HG03521 (cell line): Measurements from ENCODE around the gene KRT72.
"Not testable (repeated sequence)": the region's sequence is repeated elsewhere in the genome, so short reads cannot be mapped to it uniquely, and the experiment has no call there.

Experiments
- ATAC-seq: cut with Tn5 transposase; IDR thresholded peaks from one replicate; pipeline ENCODE4 v1.9.1; 2021; ENCODE audit warnings: mild to moderate bottlenecking, moderate library complexity; ENCODE audit not compliant: unreplicated experiment

KRT72 gene

GRCh38 chr12:52608161-52608560, 6.9 kb upstream of the KRT72 start:
- no peak for ATAC-seq

- no peak for ATAC-seq
Observed at GRCh38 chr12:52607314-52607713, 6.1 kb upstream of the KRT72 start.

DNA sequence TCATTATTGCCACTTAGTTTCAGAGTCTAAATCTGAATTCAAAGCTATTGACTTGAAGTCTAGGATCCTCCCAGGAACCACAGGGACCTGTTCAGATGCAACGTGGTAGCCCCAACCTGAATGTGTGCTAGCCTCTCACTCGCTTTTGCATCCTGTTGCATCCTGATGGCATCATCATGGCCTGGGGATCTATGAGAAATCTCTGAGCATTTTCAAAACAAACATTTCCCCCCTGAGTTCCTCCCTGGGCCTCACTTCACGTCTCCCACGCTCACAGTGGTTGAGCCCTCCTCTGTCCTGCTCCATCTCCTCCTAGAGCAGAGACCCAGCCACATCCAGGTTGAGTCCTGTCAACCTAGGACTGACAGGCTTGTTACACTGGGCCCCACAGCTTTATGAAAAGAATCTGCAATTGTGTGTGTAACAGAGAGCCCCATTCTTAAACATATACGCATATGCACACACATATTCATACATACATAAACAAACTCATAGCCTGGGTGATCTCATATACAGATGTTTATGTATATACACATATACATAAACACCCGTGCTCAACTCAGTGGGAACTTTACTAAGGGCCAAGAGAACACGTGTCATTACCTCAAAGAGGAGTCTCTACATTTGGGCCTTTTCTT, 5.4 kb upstream of the KRT72 start:
- ATAC-seq, result no peak

DNA sequence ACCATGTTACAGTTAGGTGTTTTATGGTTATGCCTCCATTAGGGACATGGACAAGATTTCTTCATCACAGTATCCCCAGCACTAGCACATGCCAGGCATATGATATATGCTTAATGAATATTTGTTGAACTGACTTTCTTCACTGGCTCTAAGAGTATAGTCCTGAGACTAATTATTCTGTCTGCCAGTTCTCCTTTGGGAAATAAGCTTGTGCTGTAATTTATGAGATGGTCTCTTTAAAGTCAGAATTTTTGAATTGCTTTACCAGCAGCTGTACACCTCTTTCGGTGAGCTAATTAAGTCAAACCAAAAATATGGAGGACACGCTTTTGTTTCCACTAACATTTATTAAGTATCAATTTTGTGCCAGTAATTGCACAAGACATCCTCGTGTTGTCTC, 4.8 kb upstream of the KRT72 start:
- ATAC-seq, result no peak

GRCh38 chr12:52605542-52605941, 4.3 kb upstream of the KRT72 start:
- no peak for ATAC-seq

- ATAC-seq, result no peak
Observed at GRCh38 chr12:52604859-52605258, 3.6 kb upstream of the KRT72 start.

- ATAC-seq, result no peak
Observed at GRCh38 chr12:52603314-52603713, 2.1 kb upstream of the KRT72 start.

DNA sequence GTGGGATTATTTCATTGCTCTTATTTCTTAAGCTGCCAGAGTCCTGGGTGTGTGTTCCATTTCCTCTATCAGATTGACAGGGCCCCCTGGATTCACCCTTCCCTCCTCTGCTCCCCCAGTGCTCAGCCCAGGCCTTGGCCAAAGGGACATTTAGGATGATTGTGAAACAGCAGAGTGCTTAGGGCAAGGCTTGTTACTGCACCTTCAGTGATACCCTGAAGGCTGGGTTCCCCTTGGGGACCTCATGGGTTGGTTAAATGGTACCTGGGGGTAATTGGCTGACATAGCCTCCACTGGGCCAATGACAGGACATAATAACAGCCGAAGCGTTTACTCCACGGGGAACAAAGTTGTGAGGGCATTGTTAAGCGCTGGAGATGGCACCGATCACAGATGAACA, 1.3 kb upstream of the KRT72 start:
- ATAC-seq, result no peak

DNA sequence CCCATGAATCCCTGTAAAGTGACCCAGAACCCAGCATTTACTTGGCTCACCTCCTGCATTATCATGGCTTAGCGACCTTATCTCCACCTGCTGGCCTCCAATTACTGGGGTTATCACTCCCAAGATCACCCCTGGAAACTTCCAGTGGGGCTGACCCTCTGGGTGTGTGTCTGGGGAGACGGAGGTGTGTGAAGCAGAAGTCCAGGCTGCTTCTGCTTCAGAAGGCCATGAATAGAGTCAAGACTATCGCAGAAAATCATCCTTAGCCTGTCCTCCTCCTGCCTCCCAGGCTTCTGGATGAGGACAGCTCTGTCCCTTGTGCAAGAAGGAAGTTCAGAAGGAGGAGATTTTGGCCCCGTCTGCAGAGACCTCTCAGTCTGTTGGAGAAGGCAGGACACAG, 408 bp upstream of the KRT72 start:
- no peak for ATAC-seq

- no peak for ATAC-seq
Observed at GRCh38 chr12:52600475-52600874, 788 bp downstream of the KRT72 start.

GRCh38 chr12:52600071-52600470, 1.2 kb downstream of the KRT72 start:
- no peak for ATAC-seq

GRCh38 chr12:52598966-52599365, 2.3 kb downstream of the KRT72 start:
- ATAC-seq, result no peak

DNA sequence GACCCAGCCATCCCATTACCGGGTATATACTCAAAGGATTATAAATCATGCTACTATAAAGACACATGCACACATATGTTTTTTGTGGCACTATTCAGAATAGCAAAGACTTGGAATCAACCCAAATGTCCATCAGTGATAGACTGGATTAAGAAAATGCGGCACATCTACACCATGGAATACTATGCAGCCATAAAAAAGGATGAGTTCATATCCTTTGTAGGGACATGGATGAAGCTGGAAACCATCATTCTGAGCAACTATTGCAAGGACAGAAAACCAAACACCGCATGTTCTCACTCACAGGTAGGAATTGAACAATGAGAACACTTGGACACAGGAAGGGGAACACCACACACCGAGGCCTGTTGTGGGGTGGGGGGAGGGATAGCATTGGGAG, 7.0 kb downstream of the KRT72 start:
- not testable (repeated sequence) for ATAC-seq

GRCh38 chr12:52591521-52591920, 9.7 kb downstream of the KRT72 start:
- no peak for ATAC-seq

GRCh38 chr12:52590021-52590420, 11.2 kb downstream of the KRT72 start:
- no peak for ATAC-seq

GRCh38 chr12:52587563-52587962, 13.7 kb downstream of the KRT72 start:
- ATAC-seq, result no peak

DNA sequence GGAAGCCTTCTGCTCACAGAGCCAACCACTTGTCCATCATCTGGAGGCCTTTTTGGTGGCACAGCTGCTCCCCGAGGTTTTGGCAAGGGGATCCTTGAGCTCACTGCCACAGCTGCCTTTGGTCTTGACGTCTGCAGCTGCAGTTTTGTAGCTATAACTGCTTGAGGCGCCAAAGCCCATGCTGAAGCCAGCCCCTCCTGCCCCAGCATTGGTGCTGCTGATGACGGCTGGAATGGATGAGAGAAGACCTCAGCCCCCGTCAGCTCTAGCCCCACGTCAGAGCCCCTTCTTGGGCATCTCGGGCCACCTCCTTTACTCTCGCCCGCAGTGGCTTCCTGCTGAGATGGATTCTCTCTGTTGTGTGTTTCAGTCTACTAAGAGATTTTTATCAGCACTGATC, 15.3 kb downstream of the KRT72 start:
- ATAC-seq, result no peak

- ATAC-seq, result no peak
Observed at GRCh38 chr12:52585066-52585465, 16.2 kb downstream of the KRT72 start.

GRCh38 chr12:52584156-52584682, 17.0 kb downstream of the KRT72 start:
- ATAC-seq, result no peak

GRCh38 chr12:52582971-52583456, 18.2 kb downstream of the KRT72 start:
- no peak for ATAC-seq

DNA sequence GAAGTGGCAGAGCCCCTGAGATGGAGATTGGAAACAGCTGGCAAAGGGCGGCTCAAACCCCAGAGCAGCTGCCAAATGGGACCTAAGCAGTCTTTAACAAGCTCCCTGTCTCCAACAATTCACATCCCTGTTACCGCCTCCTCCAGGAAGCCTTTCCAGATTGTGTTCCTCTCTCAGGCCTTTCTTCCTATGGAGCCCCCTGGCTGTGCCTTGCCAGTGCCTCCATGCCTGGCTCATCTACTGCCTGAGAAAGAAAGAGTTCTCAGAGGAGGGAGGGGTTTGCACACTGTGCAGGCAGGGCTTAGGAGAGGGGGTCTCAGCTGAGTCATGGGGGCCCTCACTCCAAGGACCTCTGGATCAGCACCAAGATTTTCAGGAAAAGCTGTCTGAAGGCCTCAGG, 18.8 kb downstream of the KRT72 start:
- ATAC-seq, result no peak

- ATAC-seq, result no peak
Observed at GRCh38 chr12:52581481-52581880, 19.8 kb downstream of the KRT72 start.

DNA sequence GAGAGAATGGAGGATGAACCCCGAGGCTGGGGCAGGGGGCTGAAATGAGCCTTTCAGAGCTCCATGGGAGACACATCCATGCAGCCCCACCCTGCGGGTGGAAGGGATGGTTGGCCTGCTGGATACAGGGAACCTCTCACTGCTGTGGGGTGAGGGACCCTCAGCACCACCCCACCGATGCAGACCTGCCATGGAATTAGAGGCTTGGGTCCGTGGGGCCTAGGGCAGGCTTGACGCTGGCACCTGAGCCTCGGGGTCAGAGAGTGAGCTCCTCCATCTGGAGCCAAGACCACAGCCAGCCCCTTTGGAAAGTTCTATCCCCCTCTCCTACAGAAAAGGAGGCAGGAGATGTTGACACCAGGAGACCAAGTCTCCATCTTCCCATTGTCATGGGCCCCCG, 20.2 kb downstream of the KRT72 start:
- ATAC-seq, result no peak
